NCI-H1105 (cell line): Measurements from ENCODE around the gene NR2C1.
"Not testable (repeated sequence)": the region's sequence is repeated elsewhere in the genome, so short reads cannot be mapped to it uniquely, and the experiment has no call there.

ENCODE experiments used
- DNase-seq: peaks from one replicate; lab custom pipeline; 2025; lab: John Stamatoyannopoulos, UW

The NR2C1 gene

GRCh38 chr12:95072900-95073697 lies at the start of gene NR2C1:
NR2C1 (minus strand) TSS chr12:95073618; CDS start chr12:95067384, 6,234 bp downstream.
- peak; percentile 96 for DNase-seq

DNA sequence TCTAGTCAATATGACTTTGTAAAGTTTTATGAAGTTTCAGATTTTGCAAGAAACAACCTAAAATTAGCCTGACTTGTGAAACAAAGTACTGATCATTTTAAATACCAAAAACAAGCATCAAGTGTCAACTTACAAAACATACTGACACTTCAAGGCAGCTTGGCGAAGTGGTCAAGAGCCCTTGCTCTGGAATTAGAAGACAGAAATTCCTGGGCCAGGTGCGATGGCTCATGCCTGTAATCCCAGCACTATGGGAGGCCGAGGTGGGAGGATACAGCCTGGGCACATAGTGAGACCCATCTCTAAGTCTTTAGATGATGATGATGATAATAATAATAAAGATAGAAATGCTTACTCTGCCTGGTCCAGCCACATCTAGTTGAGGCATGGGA lies 45.4 kb upstream of the NR2C1 start:
- DNase-seq: no peak

DNA sequence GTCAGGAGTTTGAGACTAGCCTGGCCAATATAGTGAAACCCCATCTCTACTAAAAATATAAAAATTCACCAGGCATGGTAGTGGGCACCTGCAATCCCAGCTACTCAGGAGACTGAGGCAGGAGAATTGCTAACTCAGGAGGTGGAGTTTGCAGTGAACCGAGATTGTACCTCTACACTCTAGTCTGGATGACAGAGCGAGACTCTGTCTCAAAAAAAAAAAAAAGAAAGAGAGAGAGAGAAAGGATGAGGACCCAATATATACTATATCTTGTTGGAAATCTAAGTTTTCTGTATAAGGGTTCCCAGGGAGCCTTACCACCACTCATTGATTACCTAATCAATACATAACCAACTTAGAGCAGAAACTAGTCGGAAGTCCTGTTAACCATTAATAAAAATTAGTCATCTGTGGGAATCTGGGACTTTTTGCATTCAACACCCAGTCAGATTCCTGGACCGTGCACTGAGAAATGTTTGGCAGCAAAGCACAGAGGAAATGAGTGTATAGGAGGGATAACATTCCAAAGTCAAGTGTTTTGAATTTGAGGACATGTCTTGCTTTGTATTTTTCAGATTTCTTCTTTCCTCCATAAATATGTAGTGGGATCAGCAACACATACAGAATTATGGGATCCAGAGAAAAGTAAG lies 44.8 kb upstream of the NR2C1 start:
- no peak for DNase-seq

DNA sequence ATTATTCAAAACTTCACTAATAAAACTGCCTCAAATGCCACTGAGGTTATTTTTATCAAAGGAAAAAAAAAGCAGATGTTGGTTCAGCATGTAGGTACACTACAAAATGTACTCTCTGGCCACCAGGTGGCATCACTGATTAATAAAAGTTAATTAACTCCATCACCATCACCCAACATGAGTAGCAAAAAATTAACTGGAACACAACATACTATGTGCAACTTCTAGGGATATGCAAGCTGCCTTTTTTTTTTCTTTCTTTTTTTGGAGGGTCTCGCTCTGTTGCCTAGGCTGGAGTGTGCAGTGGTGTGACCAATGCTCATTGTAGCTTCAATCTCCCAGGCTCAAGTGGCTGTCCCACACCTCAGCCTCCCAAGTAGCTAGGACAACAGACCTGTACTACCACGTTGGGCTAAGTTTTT lies 43.8 kb upstream of the NR2C1 start:
- peak; percentile 68 for DNase-seq

DNA sequence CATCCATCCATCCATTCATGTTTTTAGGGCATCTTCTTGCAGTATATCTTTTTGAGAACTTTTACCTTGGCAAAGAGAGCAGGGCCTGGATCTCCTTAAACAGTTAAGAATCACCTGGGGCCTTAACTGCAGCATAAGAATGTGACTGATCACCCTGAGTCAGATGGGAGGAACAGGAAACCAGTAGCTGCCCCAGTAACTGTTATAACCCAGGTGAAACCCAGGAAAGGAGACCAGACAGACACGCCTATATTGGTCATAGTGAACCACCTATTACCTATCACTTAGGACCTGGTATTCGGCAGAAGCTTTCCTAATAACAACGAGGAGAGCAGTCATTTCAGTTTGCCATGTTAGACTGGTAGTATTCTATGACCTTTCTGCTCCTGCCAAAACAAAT lies 43.4 kb upstream of the NR2C1 start:
- no peak for DNase-seq

GRCh38 chr12:95116341-95116740 lies 42.9 kb upstream of the NR2C1 start:
- no peak for DNase-seq

- DNase-seq: no peak
Observed at GRCh38 chr12:95115641-95116040, 42.2 kb upstream of the NR2C1 start.

GRCh38 chr12:95114766-95115405 lies 41.5 kb upstream of the NR2C1 start:
- DNase-seq: no peak

- DNase-seq: no peak
Observed at GRCh38 chr12:95107362-95107761, 33.9 kb upstream of the NR2C1 start.

GRCh38 chr12:95105540-95105939 lies 32.1 kb upstream of the NR2C1 start:
- DNase-seq: no peak

DNA sequence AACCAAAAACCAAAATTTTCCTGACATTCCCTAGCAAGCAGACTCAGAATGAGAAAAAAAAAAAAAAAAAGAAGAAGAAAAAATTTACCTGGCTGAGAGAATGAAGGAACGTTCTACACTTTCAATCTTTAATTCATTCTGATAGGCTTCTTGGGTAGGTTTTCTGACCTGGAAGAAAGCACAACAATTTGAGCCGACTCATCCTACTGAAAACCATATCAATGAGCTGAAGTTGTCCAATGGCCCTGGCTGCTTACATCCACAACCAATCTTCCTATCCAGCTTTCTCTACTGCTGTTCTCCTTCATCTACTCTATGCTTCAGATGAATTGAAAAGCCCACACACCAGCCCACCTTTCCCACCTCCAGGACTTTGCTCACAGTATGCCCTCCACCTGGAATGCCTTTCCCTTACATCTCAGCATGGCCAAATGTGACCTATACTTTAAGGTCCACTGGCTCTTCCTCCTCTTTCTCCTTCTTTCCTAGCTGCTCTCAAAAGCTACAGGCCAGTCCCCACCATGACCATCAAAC lies 31.6 kb upstream of the NR2C1 start:
- no peak for DNase-seq

DNA sequence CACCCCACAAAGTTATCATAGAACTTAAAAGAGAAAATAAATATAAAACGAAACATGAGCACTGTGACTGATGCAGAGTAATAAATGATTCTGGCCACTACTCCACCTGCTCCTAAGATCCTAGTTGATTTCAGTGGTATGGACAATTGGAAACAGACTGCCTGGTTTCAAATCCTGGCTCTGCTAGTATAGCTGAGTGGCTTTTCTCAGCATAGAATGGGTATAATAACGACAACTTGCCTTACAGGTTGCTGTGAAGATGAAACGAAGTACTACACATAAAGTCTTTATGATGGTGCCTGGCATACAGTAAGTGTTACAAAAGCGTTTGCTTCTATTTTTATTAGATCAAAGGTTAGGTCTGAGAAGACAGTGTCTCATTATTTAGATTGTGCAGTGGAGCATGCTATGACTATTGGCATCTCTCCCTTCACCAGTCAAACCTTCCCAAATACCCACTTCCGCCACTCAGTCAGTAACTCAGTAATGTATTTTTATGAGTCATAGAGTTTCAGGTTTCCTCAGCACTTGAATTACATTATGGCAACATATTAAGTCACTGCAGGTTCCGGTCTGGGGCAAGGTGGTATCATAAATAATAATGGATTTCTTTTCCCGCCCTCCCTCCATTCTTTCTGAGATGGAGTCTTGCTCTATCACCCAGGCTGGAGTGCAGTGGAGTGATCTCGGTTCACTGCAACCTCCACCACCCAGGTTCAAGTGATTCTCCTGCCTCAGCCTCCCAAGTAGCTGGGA lies 29.7 kb upstream of the NR2C1 start:
- DNase-seq: peak; percentile 68

DNA sequence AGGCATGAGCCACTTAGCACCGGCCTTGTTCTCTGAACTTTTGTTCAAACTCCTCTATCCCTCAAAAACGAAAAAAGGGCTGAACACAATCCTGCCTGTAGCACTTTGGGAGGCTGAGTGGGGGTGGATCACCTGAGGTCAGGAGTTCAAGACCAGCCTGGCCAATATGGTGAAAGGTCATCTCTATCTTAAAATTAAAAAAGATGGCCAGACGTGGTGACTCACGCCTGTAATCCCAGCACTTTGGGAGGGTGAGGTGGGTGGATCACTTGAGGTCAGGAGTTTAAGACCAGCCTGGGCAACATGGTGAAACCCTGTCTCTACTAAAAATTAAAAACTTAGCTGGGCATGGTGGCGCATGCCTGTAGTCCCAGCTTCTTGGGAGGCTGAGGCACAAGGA lies 28.5 kb upstream of the NR2C1 start:
- DNase-seq: not testable (repeated sequence)

DNA sequence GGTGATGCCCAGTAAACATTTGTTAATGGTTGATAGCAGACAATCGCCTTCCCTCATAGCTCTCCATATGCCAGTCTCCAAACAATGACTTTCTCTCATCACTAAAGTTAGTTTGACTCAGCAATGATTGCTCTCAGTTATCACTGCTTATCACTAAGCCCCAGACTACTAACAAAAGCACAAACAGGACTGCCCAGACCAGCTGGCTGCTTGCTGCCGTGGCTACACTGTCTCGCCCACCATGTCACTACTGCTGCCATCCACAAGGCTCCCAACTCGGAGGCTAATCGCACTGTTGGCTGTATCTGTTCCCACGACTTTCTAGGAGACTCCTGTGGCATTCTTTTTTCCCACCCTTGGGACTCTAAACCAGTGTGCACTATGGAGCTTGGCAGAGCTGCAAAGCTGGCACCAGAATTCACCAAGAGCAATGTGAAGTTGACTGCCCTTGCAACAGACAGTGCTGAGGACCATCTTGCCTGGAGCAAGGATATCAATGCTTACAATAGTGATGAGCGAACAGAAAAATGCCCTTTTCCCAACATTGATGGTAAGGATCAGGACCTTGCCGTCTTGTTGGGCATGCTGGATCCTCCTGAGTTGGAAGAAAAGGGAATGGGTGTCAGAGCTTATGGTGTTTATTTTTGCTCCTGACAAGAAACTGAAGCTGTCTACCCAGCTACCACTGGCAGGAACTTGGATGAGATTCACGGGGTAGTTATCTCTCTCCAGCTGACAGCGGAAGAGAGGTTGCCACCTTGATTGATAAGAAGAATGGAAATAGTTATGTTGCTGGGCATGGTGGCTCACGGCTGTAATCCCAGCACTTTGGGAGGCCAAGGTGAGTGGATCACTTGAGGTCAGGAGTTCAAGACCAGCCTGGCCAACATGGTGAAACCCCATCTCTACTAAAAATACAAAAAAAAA lies 27.1 kb upstream of the NR2C1 start:
- DNase-seq: no peak

GRCh38 chr12:95099270-95099790 lies 25.9 kb upstream of the NR2C1 start:
- DNase-seq: no peak

GRCh38 chr12:95096852-95097251 lies 23.4 kb upstream of the NR2C1 start:
- DNase-seq: no peak

DNA sequence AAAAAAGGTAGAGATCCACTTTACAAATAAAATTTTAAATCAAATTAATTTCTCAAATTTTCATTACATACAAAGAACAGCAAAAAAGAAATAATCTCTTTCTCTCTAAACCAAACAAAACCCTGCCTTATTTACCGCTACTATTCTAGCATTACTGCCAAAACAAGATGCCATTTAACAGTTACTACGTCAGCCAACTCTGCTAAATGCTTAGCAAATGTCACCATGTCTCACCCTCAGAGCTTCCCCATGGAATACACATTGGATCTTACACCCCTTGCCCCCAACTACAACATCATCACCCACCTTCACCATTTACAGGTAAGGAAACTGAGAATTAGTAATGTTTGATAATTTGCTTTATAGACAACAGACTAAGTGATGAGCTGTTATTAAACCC lies 23.0 kb upstream of the NR2C1 start:
- DNase-seq: no peak

- not testable (repeated sequence) for DNase-seq
Observed at GRCh38 chr12:95095866-95096265, 22.4 kb upstream of the NR2C1 start.

GRCh38 chr12:95089462-95089861 lies 16.0 kb upstream of the NR2C1 start:
- no peak for DNase-seq

DNA sequence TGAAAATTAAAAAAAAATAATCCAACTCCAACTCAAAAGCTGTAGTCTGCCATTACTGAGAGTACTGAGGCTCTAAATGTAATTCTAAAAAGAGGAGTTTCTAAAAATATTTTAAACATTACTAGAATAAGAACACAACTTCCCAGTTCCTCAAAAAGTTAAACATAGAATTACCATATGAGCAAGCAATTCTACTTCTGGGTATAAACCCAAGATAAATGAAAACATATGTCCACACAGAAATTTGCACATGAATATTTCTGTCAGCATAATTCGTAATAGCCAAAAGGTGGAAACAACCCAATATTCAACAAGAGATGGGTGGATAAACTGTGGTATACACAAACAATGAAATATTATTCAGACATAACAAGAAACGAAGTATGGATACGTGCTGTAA lies 15.0 kb upstream of the NR2C1 start:
- DNase-seq: no peak

DNA sequence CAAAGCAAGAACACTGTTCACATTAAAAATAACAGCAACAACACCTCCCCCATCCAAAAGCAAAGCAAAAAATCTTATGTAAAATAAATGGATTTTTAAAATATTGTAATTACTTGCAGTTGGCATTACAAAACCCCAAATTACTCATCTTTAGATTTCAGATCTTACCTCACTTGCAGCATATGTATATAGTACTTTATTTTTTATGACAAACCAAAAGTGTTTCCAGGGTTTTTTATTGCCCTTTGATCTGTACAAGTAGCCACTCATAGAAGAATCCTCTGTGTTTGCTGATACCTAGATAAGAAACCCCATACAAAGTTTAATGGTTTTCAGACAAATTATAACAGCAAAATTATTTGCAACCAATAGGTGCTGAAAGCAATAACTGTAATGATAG lies 12.2 kb upstream of the NR2C1 start:
- no peak for DNase-seq
